Karpas-422 (cell line): ENCODE results near the gene ISLR. TPM values are rescaled to one million over a fixed set of nuclear protein-coding genes. Genes with fewer than 3 reads are reported as not detected.

Experiments
- DNase-seq: peaks from one replicate; pipeline ENCODE4 v3.0.0-alpha.2; 2015
- H2AFZ ChIP-seq: fragments of 200-600 bp; sonication (generic); 2 replicates; pipeline ENCODE4 v1.6.1; 2014; ENCODE audit warnings: antibody characterized with exemption, low read length, mixed read lengths
- H3K27ac ChIP-seq: fragments of 200-600 bp; sonication (generic); 2 replicates; pipeline ENCODE4 v1.5.1; 2014; ENCODE audit warnings: mild to moderate bottlenecking, low read length, moderate library complexity
- H3K27me3 ChIP-seq: fragments of 200-600 bp; sonication (generic); 2 replicates; pipeline ENCODE4 v1.6.1; 2014; ENCODE audit warnings: low read length, mixed read lengths
- H3K36me3 ChIP-seq: fragments of 200-600 bp; sonication (generic); 2 replicates; pipeline ENCODE4 v1.6.1; 2014; ENCODE audit warnings: low read length, mixed read lengths; ENCODE audit not compliant: insufficient read depth
- H3K4me1 ChIP-seq: fragments of 200-600 bp; sonication (generic); 2 replicates; pipeline ENCODE4 v1.6.1; 2014; ENCODE audit warnings: mild to moderate bottlenecking, low read length, mixed read lengths
- H3K4me2 ChIP-seq: fragments of 200-600 bp; sonication (generic); 2 replicates; pipeline ENCODE4 v1.6.1; 2014; ENCODE audit warnings: low read length, low read depth, mild to moderate bottlenecking; ENCODE audit not compliant: poor library complexity, severe bottlenecking
- H3K4me3 ChIP-seq: fragments of 200-600 bp; sonication (generic); 2 replicates; pipeline ENCODE4 v1.5.1; 2014; ENCODE audit warnings: mild to moderate bottlenecking, antibody characterized with exemption, low read length, mixed read lengths
- H3K79me2 ChIP-seq: fragments of 200-600 bp; sonication (generic); 2 replicates; pipeline ENCODE4 v1.6.1; 2014; ENCODE audit warnings: mild to moderate bottlenecking, low read length, mixed read lengths
- H3K9ac ChIP-seq: fragments of 200-600 bp; sonication (generic); 2 replicates; pipeline ENCODE4 v1.6.0; 2014; ENCODE audit warnings: low read length
- H3K9me2 ChIP-seq: fragments of 200-600 bp; sonication (generic), shearing (Covaris generic); replicated peaks from 2 replicates; pipeline ENCODE4 v1.6.0; 2014; ENCODE audit warnings: mild to moderate bottlenecking, low read length, moderate library complexity; ENCODE audit not compliant: insufficient read depth
- H3K9me3 ChIP-seq: fragments of 300-700, 200-600 bp; sonication (generic); 2 replicates; pipeline ENCODE4 v1.6.1; 2014; ENCODE audit warnings: low read length, mixed read lengths
- H4K20me1 ChIP-seq: fragments of 200-600 bp; sonication (generic); 2 replicates; pipeline ENCODE4 v1.6.1; 2014; ENCODE audit warnings: mild to moderate bottlenecking, antibody characterized with exemption, low read length, low read depth; ENCODE audit not compliant: insufficient read depth
- total RNA-seq: library from RNA; depleted of rRNA; stranded (reverse); fragments of >200 nt; shearing (Covaris generic); gene quantifications from 2 replicates; pipeline ENCODE4 v1.2.3, GENCODE V29; 2014; ENCODE audit warnings: low replicate concordance

ISLR gene
- total RNA-seq, 1 experiment from 2014 or later, result not detected

DNA sequence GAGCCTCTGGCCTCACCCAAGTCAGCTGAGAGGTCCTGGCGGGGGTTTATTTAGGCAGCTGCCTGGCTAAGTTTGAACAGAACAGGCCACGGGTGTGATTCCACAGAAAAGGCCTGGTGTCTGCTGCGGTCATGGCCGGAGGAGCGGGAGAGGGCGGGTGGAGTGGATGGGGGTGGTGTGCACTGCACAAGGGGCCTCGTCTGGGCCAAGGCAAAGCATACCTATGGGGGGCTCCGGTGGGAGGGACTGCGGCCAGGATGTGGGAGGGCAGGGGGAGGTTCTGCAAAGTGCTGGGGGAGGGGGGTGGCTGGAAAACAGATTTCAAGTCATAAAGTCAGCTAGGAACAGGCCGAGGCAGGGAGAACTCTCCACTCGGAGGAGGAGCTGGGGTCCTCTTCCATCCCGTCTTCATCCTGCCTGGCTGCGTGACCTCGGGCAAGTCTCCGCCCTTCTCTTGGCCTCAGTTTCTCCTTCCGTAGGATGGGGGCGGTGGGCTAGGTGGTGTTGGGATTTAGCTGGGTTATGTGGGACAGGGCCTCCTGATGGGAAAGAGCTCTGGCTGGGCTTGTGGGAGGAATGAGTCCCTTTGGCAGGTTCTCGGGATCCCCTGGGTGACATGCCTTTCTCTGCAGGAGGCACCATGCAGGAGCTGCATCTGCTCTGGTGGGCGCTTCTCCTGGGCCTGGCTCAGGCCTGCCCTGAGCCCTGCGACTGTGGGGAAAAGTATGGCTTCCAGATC is 878 bp downstream of the ISLR start:
- no peak overlapping the region for H3K9ac ChIP-seq
- H3K4me2 ChIP-seq, result no peak overlapping the region
- H3K9me3 ChIP-seq, result no peaks in the 10 kb centered on the region
- no peak overlapping the region for H3K27ac ChIP-seq
- no peaks in the 10 kb centered on the region for H3K27me3 ChIP-seq
- H4K20me1 ChIP-seq, result no peaks in the 10 kb centered on the region; the same call in 1 of the 2 replicates
- H3K36me3 ChIP-seq, result no peaks in the 10 kb centered on the region
- no peak overlapping the region for H3K4me3 ChIP-seq
- H3K79me2 ChIP-seq, result no peaks in the 10 kb centered on the region
- no peaks in the 10 kb centered on the region for H3K9me2 ChIP-seq
- no peaks in the 10 kb centered on the region for H3K4me1 ChIP-seq
- no peak overlapping the region for H2AFZ ChIP-seq
- DNase-seq, result no peak

DNA sequence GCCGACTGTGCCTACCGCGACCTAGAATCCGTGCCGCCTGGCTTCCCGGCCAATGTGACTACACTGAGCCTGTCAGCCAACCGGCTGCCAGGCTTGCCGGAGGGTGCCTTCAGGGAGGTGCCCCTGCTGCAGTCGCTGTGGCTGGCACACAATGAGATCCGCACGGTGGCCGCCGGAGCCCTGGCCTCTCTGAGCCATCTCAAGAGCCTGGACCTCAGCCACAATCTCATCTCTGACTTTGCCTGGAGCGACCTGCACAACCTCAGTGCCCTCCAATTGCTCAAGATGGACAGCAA is 1.4 kb downstream of the ISLR start:
- Histone ChIP-seq H3K4me2 (no peak overlapping the region), H3K9me2 (no peaks in the 10 kb centered on the region)

DNA sequence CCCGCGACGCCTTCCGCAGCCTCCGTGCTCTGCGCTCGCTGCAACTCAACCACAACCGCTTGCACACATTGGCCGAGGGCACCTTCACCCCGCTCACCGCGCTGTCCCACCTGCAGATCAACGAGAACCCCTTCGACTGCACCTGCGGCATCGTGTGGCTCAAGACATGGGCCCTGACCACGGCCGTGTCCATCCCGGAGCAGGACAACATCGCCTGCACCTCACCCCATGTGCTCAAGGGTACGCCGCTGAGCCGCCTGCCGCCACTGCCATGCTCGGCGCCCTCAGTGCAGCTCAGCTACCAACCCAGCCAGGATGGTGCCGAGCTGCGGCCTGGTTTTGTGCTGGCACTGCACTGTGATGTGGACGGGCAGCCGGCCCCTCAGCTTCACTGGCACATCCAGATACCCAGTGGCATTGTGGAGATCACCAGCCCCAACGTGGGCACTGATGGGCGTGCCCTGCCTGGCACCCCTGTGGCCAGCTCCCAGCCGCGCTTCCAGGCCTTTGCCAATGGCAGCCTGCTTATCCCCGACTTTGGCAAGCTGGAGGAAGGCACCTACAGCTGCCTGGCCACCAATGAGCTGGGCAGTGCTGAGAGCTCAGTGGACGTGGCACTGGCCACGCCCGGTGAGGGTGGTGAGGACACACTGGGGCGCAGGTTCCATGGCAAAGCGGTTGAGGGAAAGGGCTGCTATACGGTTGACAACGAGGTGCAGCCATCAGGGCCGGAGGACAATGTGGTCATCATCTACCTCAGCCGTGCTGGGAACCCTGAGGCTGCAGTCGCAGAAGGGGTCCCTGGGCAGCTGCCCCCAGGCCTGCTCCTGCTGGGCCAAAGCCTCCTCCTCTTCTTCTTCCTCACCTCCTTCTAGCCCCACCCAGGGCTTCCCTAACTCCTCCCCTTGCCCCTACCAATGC is 2.0 kb downstream of the ISLR start:
- Histone ChIP-seq H3K4me3 (no peak overlapping the region), H3K36me3 (no peaks in the 10 kb centered on the region), H3K79me2 (no peaks in the 10 kb centered on the region), H3K27ac (no peak overlapping the region), H3K4me2 (no peak overlapping the region), H3K9ac (no peak overlapping the region), H3K9me3 (no peaks in the 10 kb centered on the region), H2AFZ (no peak overlapping the region), H3K27me3 (no peaks in the 10 kb centered on the region), H3K4me1 (no peaks in the 10 kb centered on the region), H4K20me1 (no peaks in the 10 kb centered on the region; the same call in 1 of the 2 replicates), H3K9me2 (no peaks in the 10 kb centered on the region)
- no peak for DNase-seq

More for the DNA sequence above, 1.4 kb downstream of the ISLR start:
- H3K36me3 ChIP-seq, result no peaks in the 10 kb centered on the region
- H3K4me1 ChIP-seq, result no peaks in the 10 kb centered on the region
- H2AFZ ChIP-seq, result no peak overlapping the region
- no peaks in the 10 kb centered on the region for H3K27me3 ChIP-seq
- no peak overlapping the region for H3K9ac ChIP-seq
- DNase-seq, result no peak
- H3K4me3 ChIP-seq, result no peak overlapping the region
- no peak overlapping the region for H3K27ac ChIP-seq
- no peaks in the 10 kb centered on the region for H3K9me3 ChIP-seq
- no peaks in the 10 kb centered on the region; the same call in 1 of the 2 replicates for H4K20me1 ChIP-seq
- H3K79me2 ChIP-seq, result no peaks in the 10 kb centered on the region

DNA sequence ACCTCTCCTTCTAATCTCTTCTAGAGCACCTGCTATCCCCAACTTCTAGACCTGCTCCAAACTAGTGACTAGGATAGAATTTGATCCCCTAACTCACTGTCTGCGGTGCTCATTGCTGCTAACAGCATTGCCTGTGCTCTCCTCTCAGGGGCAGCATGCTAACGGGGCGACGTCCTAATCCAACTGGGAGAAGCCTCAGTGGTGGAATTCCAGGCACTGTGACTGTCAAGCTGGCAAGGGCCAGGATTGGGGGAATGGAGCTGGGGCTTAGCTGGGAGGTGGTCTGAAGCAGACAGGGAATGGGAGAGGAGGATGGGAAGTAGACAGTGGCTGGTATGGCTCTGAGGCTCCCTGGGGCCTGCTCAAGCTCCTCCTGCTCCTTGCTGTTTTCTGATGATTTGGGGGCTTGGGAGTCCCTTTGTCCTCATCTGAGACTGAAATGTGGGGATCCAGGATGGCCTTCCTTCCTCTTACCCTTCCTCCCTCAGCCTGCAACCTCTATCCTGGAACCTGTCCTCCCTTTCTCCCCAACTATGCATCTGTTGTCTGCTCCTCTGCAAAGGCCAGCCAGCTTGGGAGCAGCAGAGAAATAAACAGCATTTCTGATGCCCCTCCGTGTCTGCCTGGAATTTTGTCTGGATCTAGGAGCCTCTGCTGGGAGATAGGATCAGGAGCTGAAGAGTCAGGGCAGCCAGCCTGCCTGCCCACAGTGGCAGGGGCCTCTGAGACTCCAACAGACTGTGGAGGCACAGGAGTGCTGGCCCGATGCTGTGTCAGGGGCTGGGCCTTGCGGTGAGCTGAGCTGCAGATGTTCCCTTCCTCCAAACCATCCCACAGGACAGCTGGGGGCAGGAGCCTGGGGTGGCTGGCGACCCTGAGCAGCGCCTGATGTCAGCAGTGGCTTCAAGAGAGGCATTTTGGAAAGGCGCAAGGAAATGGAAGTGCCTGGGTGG is 3.0 kb downstream of the ISLR start:
- no peaks in the 10 kb centered on the region for H4K20me1 ChIP-seq
- no peaks in the 10 kb centered on the region for H3K4me1 ChIP-seq
- no peaks in the 10 kb centered on the region for H3K36me3 ChIP-seq
- no peaks in the 10 kb centered on the region for H3K27me3 ChIP-seq
- no peaks in the 10 kb centered on the region for H3K79me2 ChIP-seq
- no peaks in the 10 kb centered on the region for H3K9me3 ChIP-seq
- H2AFZ ChIP-seq, result no peak overlapping the region
- no peak overlapping the region for H3K4me3 ChIP-seq
- no peak overlapping the region for H3K27ac ChIP-seq
- H3K9me2 ChIP-seq, result no peaks in the 10 kb centered on the region
- no peak overlapping the region for H3K4me2 ChIP-seq
- H3K9ac ChIP-seq, result no peak overlapping the region
- no peak for DNase-seq

DNA sequence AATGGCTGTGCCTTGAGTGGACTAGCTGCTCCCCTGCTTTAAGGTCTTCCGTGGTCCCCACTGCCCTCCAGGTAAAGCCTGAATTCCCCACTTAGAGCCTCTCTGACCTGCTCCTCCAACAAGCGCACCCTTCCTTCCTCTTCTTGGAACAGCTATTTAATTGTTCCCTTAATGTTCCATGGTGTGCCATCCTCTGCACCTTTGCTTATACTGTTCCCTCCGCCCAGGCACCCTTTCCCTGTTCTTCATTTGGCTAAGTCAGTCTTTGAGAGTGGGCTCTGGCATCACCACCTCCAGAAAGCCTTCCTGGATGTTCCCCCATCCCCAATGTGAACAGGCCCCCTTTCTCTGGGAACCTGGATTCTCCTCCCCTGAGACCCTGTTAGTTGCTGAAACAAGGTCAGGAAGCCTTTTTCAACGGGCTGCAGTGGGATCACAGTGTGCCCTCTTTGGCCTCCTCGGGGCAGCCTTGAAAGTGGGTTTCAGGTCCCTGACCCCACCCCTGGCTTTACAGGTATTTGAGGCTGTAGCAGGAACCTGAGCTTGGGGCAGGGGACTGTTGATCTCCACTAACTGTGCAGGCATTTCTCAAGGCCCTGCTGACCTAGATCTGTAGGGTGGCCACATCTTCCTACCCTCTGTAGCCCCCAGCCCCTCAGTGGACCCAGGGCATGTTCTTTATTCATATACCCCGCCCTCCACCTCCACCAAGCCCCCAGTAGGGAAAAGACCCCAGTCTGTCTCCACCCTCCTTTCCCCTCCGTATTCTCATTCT is 5.0 kb downstream of the ISLR start:
- Histone ChIP-seq H3K9me3 (no peaks in the 10 kb centered on the region), H3K9me2 (no peaks in the 10 kb centered on the region), H3K9ac (no peak overlapping the region), H3K4me2 (no peak overlapping the region), H3K27ac (no peak overlapping the region), H3K4me1 (no peaks in the 10 kb centered on the region), H3K36me3 (no peaks in the 10 kb centered on the region), H4K20me1 (no peaks in the 10 kb centered on the region), H2AFZ (no peak overlapping the region), H3K4me3 (no peak overlapping the region), H3K27me3 (no peaks in the 10 kb centered on the region), H3K79me2 (no peaks in the 10 kb centered on the region)
- DNase-seq, result no peak

DNA sequence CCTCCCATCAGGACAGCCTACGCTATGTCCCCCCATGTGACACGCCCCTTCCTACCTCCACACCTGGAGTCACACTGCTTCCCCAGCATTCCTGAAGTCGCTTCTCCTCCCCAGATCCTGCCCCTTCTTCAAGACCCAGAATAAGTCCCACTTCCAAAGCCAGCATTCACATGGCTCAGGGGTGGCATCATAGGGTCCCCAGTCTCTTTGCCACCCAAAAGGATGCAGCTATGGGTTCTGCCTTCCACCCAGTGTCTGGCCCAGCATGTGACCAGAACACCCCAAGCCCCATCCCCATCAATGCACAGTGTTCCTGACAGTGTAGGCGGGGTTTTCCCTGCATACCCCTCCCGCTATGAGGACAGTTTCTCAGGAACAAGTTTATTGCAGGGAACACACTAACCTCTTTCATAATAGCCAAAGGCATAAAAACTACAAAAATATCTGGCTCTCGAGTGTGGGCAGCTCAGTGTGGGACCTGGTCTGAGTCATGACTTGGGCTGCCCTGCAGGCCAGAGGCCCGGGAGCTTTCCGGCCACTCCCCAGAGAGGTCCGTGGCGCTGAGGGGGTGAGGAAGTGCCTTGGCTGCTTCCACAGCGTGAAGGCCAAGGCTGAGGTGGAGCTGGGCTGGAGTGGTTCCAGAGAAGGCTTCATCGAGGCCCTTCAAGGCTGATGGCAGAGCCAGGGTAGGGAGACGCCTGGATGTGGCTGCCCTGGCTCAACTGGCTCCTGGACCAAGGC is 5.8 kb downstream of the ISLR start:
- DNase-seq, result no peak
- Histone ChIP-seq H3K36me3 (no peaks in the 10 kb centered on the region), H3K27me3 (no peaks in the 10 kb centered on the region), H2AFZ (no peak overlapping the region), H4K20me1 (no peaks in the 10 kb centered on the region), H3K4me1 (no peaks in the 10 kb centered on the region), H3K9me2 (no peaks in the 10 kb centered on the region), H3K4me2 (no peak overlapping the region), H3K9me3 (no peaks in the 10 kb centered on the region), H3K27ac (no peak overlapping the region), H3K4me3 (no peak overlapping the region), H3K9ac (no peak overlapping the region), H3K79me2 (no peaks in the 10 kb centered on the region)
